LNCAP (cell line): ENCODE measurements around the gene GNL2.

ENCODE experiments used
- CTCF ChIP-seq: fragments of 450-650 bp; IDR thresholded peaks from 2 replicates; pipeline ENCODE4 v1.5.1; 2017; ENCODE audit warnings: mild to moderate bottlenecking

Gene GNL2

DNA sequence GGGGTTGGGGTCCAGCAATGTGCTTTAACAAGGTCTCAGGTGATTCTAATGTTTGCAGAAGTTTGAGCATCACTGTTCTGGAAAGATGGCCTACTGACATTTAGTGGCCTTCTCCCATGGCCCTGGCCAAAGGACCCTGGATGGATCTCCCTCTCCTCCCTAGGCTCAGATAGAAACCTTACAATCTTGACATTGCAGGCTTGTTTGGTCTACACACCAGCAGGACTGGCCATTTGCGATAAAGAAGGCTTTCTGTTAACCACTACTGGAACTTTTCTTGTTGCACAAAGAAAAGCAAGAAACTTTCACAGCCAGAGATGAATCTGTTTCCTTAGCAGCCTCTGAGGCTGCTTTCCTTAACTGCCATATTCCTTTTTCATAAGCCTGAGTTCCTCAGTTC, 32.8 kb downstream of the GNL2 start:
- TF ChIP-seq CTCF = no peak

DNA sequence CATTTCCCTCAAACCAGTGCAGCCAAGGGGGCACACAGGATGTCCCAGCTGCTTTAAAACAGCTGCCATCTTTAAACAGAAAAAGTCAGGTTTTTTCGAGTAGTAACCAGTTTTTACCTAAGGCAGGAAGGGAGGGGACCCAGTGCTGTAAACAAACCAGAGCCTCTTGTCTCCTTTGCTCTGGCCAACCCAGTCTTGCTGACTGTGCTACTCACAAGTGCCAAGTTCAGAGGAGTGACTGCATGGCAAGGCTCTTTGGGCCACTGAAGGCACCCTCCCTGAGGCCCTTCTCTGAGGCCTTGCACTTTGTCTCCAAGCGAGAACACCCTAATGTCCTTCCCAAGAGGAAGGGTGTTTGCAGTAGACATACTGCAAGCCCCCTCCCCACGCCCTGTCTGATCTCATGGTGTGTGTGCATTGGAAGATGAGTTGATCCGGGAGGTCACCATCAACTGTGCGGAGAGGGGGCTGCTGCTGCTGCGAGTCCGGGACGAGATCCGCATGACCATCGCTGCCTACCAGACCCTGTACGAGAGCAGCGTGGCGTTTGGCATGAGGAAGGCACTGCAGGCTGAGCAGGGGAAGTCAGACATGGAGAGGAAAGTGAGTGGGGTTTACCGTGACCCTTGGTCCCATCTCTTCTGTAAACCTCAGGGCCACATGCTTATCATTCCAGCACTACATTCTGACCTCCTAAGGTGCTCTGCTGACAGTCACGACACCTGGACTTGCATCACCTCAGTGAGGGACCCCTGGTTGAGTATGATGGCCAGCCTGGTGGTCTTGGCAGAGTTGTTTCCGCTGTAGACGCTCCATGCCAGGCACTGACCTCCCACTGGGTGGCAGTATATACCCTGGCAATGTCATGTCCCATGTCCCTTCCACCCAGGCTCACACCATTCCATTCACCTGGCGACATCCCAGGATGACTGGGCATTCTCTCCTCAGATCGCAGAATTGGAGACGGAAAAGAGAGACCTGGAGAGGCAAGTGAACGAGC, 34.3 kb downstream of the GNL2 start:
- peak; percentile 44; the same call in 1 of the 2 replicates for TF ChIP-seq CTCF

DNA sequence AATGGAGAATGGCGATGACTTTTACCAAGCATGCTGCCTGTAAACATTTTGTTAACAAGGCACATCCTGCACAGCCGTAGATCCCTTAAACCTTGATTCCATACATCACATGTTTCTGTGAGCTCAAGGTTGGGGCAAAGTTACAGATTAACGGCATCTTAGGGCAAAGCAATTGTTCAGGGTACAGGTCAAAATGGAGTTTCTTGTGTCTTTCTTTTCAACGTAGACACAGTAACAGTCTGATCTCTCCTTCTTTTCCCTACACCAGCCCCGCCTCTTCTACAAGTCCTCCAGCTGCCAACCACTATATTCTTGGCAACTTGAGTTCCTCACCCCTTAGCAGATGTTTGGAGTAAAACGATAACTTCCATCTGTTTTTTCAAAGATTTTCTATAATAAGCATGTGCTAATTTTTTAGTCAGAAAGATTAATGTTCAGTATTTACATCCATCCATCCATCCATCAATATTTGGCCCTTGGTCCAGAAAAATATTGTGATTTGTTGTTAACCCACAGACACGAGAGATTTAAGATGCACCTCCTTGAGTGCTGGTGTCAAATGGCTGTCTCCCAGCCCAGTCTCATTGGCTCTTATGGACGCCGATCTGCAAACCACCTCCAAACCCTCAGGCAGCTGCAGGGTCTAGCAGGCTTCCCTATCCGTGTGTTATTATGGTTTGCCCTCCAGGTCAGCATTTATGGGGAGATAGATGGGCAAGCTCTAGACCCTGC, 35.2 kb downstream of the GNL2 start:
- TF ChIP-seq CTCF = no peak

- TF ChIP-seq CTCF = no peak
Measured at GRCh38 chr1:37559080-37559479, 36.7 kb downstream of the GNL2 start.

DNA sequence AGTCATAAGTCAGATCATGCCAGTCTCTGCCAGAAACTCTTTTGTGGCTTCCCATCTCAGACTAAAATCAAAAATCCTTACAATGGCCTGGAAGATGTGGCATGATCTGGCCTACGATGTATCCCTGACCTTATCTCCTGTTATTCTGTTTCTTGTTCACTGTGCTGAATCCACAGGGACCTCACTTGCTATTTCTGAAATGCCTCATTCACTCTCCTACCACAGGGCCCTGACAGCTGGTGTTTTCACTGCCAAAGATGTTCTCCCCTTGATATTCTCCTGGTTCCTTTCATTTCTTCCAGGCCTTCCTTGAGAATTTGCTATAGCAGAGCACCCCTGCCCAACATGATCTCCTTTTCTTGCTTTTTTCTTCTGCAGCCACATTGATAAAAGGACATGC, 37.3 kb downstream of the GNL2 start:
- TF ChIP-seq CTCF = no peak

DNA sequence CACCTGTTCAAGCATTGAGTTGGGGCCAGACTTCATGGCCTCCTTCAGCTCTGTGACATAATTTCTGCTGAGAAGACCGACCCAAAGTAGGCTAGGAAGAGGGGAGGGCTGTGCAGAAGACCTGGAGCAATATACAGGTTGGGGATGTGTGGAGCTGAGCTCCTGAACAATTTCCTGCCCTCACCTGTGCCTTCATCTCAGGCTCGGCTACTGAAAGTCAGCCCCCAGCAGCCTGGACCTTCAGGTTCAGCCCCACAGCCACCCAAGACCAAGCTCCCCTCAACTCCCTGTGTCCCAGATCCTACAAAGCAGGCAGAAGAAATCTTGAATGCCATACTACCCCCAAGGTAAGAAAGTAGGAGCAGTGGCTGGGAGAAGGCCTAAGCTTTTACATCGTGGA, 38.3 kb downstream of the GNL2 start:
- no peak for TF ChIP-seq CTCF

DNA sequence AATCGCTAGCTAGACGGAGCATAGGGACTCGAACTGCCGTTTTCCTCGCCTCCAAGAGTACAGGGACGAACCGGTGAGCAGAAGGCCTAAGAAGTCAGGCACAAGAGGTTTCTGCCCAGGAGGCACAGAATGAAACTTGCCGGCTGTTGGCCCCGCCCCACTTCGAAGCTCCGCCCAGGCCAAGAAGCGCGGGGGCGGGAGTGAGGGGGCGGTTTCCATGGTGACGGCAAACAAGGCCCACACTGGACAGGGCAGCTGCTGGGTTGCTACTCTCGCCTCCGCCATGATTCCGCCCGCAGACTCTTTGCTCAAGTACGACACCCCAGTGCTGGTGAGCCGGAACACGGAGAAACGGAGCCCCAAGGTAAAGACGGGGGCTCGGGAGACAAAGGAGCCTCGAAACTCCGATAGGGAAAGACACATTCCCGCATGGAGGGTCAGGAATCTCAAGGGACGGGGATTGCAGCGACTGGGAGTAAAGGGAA, 39.0 kb downstream of the GNL2 start, which contains the start of gene DNALI1:
Gene DNALI1, plus strand, starts transcription at position 229 of the 485 bp plus-strand sequence. Its CDS starts 55 bp downstream, at position 284.
- TF ChIP-seq CTCF = no peak
